ENCODE results near the gene FBF1.

The FBF1 gene

DNA sequence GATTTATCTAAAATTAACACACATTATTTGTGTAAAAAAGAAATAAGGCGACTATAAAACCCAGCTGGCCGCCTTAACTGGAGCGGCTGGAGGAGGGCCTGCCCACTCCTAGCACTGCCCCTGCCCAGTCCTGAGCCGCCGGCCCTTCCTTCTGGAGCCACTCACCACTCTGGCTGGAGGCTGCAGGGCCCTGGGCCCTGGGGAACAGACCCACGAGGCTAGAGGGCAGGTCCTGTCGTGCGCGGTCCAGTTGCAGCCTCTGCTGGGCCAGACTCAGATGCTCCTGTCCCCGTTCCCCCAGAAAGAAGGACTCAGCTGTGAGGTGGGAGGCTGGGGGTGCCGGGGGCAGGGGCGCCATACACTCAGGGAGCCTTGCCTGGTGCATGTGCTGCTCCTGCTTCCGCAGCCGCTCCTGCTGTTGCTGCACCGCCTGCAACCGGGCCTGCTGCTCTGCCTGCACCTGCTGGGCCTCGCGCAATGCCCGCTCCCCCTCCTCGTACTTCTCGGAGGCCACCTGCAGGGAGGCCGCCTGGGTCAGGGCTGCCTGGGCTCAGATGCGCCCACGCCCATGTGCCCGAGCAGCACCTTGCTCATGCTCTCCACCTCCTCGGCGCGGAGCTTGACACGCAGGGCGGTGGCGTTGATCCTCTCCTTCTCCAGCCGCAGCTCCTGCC, 27.2 kb downstream of the FBF1 start:
- no peak for DNase-seq

DNA sequence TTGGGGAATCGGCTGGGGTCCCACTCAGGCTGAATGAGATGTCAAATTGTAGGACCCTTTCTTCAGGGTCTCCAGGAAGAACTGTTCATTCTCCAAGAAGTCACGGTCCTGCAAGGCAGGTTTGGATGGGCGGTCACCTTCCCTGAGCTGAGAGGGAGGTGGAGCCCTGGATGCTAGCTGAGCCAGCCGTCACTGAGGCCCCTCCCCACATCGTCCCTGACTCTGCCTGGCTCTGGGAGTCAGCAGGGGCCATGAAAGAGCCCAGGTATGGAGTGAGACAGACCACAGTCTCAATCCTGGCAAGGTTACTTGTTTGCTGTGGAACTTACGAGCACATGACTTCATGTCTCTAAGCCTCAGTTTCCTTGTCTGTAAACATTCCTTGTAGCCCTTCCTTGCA, 30.1 kb downstream of the FBF1 start:
- DNase-seq = no peak

DNA sequence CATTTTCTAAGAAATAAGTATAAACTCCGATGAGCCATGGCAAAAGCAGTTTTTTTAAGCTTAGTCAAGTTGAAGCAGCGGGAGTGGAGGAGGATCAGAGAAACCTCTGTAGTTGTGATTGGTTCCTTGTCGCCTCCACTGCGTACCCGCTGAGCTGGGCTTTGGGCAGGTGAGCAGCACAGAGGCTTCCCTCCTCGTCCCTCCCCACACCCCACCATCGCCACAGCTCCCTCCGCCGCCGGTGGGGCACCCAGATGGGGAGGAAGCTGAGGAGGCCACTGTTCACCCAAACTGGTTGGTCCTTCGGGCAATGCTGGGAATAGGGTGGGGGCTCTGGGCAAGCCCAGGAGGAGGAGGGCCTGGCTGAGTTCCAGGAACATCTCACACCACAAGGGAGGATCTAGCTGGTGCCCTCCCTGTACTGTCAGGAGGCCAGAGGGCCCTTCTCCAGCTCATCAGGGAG, 31.0 kb downstream of the FBF1 start:
- DNase-seq = no peak

DNA sequence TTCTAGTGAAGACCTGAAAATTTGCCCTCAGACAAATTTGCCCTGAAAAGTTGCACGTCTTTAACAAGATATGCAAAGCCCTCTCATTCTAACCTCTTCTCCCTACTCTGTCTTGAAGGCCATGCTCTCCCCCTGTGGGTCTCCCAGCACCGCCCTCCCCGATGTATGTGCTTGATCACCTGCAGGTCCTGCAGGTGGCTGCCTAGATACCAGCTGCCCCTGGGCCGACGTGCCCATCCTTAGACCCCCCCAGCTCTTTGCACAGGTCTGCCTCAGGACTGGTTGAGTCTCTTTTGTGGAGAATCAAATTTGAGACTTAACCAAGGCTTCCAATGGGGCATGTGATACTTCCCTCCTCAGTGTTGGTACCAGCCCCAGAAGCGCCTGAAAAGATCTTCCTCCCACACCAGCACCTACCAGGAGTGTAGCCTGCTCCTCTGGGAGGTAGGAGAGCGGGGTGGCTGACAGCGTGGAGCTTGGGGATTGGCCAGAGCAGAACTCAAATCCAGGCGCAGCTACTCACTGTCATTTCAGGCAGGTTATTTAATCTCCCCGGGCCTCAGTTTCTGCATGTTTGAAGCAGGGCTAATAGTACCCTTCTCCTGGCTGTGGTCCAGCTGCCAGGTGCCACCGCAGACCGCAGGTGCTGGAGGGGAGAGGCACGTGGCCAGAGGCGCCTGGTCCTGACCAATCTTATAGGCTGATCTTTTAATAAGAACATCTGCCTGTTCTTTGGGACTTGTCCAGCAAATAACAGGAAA, 31.6 kb downstream of the FBF1 start:
- no peak for DNase-seq

DNA sequence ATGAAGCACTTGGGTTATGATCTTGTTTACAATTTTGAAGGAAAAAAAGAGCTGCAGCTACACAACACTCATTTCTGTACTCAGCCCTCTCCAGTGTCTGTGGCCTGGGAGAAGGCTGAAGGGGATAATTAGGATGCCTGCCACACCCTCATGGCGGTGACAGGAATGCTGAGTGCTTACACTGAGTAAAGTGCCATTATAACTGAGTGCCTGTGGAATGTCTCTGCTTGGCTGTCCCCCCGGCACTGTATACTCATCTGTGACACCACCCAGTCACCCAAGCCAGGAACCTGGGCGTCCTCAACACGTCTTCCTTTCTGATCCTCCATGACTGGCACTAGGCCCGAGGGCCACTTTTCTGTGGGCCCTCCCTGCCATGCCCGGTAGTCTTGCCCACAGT, 32.6 kb downstream of the FBF1 start:
- no peak for DNase-seq

DNA sequence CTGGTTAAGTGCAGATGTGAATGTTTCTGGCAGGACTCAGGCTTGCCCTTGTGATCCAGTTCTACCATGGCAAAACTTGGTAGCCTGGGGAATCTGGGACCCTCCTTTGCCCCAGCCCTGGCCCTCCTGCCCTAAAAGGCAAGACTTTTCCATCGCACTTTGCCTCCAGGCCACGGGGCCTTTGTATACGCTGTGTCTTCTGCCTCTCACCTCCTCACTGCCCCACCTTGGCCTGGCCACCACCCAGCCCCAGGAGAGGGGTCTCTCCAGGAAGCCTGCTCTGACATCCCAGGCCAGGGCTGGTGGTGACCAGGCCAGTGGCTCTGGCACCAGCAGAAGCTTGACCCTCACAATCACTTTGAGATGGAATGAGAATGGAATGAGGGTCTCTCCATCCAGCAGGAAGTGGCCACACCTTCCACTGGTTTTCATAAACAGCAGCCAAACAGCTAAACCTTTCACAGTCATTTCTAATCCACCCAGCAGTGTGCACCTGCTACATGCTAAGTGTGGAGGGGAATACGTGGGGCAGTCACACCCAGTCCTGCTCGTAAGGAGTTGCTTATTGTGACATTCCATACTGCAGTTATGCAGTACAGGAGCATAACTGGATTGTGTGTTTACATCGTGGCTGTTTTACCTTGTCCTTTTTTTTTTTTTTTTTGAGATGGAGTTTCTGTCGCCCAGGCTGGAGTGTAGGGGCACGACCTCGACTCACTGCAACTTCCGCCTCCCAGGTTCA, 34.5 kb downstream of the FBF1 start:
- DNase-seq = no peak

DNA sequence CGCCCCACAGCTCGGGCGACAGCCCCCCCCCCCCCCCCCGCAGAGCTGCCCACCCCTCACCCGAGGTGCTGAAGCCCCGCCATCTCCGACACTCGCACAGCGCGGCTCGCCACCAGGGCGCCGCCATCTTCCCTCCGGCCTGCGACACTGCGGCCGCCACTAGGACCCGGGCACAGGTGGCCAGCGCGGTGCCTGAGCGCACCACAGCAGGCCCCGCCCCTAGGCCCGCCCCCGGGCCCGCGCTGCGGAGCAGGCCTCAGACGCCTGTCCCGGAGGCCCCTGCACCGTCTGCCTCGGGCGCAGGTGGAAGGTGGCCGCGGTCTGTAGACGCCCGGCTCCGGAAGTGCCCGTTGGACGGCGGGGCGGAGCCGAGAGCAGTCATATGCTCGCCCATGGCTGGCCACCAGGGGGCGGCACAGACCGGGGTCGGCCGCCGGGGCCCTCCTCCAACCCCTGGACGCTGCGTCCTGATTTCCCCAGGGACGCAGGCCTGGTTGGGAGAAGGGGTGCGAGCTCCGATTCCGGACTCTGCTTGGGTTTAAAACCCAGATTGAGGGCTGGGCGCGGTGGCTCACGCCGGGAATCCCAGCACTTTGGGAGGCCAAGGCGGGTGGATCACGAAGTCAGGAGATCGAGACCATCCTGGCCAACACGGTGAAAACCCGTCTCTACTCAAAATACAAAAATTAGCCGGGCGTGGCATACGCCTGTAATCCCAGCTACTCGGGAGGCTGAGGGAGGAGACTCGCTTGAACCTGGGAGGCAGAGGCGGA, 35.9 kb downstream of the FBF1 start, which contains the start of gene MRPL38:
Gene MRPL38 (minus strand): TSS at position 136 of the 773 bp plus-strand sequence. CDS start 9 bp downstream, at position 127.
- peak; percentile 97 to 99 for DNase-seq

DNA sequence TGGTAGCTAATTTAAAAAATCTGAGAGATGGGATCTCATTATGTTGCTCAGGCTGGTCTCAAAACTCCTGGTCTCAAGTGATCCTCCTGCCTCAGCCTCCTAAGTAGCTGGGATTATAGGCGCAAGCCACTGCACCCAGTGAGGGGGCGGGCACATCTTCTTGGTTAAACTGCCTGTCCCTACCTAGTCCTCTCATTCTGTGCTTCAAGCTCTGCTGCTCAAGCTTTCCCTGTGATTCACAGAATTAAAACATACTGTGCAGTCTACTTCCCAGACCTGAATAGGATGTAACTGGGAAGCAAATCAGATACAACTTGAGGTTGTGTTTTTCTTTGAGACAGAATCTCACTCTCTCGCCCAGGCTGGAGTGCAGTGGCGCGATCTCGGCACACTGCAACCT, 38.4 kb downstream of the FBF1 start:
- no peak for DNase-seq

DNA sequence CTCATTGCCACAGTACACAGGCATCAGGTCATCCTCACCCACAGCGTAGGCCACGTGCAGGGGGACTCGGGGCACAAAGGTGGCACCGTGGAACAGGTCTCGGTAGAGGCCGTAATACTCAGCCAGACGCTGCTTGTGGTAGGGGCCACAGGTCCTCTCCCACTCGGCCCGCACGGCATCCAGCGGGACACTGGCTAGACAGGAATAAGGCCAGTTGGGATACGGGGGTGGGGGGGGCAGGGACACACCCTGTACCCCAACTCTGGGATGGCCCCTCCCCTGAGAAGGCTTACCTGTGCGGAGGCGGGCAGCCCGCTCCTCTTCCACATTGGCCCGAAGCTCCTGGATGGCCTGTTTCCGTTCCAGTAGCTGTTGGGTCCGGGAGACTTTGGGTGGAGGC, 39.1 kb downstream of the FBF1 start:
- no peak for DNase-seq

DNA sequence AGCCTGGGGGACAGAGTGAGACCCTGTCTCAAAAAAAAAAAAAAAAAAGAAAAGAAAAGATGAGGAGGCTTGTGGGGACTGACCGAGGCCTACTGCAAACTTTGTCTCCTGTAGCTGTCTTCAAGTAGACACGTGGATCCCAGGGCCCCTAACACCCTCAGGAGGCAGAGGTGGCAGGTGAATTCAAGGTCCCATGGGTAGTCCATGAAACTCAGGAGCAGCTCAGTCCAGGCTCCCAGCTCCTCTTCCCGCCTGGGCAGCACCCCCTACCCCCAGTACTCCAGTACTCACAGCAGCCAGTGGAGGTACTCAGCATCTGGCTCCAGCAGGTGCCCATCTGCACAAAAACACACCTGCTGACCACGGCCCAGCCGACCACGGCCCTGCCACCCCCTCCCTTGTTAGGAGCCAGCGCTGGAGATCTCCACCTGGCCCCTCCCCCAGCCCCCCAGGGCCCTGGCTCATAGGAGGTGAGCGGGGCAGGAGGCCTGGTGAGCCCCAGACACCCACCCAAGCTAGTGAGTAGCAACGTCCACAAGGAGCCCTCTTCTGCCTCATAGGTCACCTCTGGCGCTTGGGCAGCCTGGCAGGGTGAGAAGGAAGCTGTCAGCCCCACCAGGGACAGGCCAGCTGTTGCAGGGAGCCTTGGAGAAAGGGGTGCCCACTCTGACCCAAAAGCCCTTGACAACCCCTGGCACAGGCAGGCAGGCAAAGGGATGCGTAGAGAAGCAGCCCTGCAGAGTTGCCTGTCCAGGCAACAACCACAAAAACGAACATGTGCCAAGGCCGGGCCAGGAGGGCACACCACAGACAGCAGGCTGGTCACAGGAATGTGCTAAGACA, 39.9 kb downstream of the FBF1 start:
- no peak for DNase-seq

DNA sequence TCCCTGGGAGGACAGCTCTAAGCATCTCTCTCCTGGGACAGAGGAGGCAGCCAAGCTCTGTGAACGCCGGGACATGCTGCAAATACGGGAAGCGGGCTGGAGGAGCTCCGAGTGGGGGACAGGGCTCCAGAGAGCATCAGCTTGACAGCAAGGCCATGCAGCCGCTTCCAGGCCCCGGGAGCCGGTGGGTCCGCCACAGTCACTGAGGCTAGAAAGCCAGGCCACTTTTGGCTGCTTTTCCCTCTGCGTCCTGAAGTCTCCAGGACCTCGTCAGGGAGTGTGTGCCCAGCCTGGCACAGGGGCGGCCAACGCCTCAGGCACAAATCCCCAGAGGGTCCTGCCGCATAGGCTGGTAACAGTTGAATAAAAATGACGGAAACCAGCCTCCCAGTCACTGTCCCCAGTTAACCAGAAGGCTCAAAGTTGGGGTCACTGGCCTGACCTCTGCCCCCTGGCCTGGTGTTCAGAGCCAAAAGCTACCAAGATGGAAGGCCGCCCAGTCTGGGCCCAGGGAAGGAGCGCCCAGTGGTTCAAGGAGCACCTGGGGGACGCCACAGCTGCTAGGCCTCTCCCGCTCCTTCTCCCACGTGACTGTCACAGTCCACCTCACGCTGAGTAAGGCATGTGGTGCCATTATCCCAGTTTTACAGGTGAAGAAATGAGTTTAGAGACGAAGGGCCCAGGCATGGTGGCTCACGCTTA, 40.9 kb downstream of the FBF1 start:
- no peak for DNase-seq

DNA sequence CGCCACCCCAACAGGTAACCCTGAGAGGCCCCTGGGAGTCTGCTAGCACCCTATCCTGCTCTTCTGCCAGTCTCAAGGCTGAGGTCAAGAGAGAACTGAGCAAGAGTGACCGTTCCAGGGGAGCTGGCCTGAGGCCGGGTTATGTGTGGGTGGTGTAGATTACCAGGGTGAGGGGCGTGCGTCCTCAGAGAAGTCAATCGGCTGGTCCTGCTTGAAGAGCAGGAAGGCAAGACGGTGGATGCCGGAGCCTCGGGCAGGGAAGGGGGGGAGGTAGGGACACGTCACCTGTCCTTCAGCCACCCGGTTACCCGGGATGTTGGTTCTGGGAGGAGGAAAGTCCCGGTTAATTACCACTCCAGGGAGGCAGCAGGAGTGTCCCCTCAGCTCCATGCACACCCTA, 41.5 kb downstream of the FBF1 start:
- DNase-seq = no peak

DNA sequence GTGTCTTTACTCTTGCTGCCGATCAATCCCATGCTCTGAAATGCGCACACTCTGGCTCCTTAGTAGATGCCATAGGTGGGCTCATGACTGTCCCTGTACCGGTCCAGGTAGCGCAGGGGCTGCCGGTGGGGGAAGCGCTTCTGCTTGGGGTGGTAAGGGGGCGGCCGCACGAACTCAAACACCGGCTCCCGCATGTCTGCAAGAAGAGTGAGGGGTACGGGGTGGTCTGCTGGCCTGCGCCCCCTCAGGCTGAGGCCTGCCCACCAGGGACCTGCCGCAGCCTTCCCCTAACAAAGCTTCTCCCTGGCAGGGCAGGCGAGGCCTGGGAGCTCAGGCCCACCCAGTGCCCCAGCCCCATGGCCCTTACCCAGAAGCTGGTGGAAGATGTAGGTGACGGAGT, 42.1 kb downstream of the FBF1 start:
- no peak for DNase-seq

DNA sequence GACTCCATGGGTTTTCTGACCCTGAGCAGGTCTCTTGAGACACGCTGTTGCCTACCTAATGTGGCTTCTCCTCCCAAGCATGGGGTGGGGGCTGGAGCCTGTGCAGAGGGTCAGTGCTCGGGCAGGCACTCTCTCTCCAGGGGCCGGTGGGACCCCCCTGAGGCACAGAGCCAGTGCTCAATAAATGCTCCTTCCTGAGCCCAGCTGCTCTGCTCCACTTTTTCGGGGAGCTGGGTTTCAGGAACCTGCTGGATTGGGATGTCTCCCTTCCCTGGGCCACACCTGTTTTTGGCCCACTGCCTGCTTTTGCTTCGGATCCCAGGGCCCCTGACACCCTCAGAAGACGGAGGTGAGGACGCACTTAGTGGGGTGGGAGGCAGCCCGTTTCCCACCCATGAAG, 42.8 kb downstream of the FBF1 start:
- no peak for DNase-seq

DNA sequence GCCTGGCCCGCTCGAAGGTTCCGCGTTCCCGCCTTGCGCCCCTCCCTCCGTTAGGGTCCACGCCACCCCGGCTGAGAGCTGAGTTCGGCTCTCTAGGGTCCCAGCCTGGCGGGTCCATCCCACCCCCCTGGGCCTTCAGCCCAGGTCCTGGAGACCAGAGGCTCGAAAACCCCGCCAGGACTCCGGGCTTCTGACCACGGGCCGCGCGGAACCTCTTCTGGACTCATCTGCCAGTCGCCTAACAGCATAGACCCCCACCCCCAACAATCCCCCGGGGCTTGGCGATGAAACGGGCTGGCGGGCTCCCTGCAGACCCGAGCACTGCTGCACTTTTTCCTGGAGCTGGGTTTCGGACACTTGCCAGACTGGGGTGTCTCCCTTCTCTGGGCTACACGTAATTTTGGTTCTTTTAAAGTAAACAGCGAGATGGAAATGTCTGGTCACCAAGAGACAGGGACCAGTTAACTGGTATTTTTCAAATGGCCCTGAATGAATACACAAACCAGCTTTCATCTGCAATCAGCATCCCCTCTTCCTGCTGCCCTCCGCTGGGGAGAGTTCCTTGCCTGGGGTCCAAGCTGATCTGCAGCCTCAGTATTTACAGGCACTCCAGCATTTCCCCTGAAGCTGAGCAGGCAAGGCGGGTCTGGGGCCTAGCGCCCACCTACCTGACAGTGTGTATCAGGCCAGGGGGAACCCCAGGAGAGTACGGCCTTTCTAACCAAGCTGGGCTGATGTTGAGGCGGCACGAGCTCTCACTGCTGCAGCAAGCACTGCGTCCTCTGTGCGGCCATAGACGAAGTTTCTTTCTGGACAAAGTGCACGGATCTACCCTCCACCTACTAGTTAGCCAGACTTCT, 43.5 kb downstream of the FBF1 start:
- DNase-seq = no peak

DNA sequence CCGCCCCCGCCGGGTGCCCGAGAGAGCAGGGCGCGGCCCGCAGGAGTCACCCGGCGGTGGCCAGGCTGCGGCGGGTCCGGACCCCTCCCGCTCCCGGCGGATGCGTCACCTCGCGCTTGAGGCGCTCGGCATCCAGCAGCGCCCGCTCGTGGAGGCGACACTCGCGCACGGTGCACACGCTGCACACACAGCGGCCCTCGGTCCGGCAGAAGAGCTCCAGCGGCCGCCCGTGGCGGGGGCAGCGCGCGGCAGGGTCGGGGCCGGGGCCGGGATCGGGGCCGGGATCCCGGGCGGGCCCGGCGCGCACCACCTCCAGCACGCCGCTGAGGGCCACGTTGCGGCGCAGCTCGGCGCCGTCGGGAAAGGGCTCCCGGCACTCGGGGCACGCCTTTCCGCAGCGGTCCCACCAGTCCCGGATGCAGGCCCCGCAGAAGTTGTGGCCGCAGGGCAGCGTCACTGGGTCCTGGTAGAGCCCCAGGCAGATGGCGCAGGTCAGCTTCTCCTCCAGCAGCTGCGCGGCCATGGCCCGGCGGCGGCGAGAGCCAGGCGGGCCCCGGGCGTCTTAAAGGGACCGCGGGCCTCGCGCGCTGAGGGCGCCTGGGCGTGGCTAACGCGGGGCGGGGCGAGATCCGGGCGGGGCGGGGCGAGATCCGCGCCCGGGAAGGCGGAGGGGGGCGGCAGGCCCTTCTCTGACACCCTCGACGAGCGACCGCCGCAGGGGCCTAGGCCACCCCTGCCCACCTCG, 44.3 kb downstream of the FBF1 start, which contains the start of gene TRIM65:
Gene TRIM65 (minus strand): TSS at position 537 of the 745 bp plus-strand sequence. CDS start 14 bp downstream, at position 523.
- peak; percentile 86 to 88 for DNase-seq

DNA sequence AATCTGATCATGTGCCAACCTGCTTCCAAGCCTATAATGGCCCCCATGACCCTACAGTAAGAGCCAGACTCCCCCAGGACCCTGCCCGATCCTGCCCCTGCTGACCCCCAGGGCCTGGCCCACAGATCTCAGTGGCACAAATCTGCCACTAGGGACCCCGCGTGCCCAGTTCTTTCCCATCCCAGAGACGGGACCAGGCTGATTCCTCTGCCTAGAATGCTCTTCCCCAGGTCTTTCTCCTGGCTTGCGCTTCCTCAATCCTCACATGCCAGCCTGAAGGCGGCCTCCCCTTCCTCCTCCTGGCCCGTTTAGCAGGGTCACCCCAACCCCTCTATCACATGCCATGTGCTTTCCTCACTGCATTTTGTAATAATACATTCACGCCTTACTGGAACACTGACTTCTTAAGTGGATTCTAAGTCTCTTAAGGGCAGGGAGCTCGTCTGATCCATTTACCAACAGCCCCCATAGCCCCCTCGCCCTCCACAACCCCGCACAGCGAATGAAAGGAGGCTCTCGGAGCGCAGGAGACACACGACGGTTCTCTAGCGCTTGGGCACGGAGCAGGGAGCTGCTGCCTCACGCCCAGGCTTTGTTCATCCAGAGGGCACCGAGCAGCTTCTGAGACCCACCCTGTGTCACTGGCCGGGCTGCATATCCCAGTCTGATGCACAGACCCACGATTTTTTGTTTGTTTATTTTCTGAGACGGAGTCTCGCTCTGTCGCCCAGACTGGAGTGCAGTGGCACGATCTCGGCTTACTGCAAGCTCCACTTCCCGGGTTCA, 45.3 kb downstream of the FBF1 start:
- DNase-seq = no peak

DNA sequence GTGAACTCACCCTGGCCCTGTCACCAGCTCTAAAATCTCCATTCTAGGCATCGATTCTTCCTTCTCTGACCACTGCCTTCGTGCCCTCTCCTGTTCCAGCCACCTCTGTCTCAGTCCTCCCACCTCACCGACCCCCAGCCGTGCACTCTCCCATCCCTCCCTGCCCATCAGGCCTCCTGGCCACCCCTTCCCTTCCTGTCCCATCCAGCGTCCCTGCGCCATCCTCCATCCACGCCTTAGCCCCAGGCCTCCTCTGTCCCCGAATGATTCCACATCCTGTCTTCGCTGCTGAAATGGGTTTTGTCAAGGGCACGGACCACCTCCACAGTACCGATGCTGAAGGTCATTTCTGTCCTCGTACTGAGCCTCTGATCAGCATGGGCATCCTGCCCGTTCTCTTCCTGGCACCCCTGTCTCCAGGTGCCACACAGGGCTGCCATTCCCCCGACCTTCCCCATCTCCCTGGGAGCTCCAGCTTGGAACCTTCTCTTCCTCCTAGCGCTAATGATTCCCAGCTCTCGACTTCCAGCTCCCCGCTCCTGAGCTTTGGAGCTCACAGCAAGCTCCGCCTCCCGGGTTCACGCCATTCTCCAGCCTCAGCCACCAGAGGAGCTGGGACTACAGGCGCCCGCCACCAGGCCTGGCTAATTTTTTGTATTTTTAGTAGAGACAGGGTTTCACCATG, 46.7 kb downstream of the FBF1 start:
- no peak for DNase-seq

Data from NCI-H1930 (cell line).